Measurements from ENCODE around the gene RAP1GAP2.

- TF ChIP-seq CSDC2 (CRISPR knock-in tag; IDR thresholded peaks at IDR 0.05) (no peak), ZFP3 (CRISPR knock-in tag; IDR thresholded peaks at IDR 0.05) (no peak), BACH2 (CRISPR knock-in tag; IDR thresholded peaks at IDR 0.05; ENCODE audit: borderline replicate concordance) (no peak), ESRRG (CRISPR knock-in tag; IDR thresholded peaks at IDR 0.05) (no peak), SNAI2 (CRISPR knock-in tag; IDR thresholded peaks at IDR 0.05) (no peak), TOX (CRISPR knock-in tag; IDR thresholded peaks at IDR 0.05; ENCODE audit: borderline replicate concordance) (no peak), CSRNP3 (CRISPR knock-in tag; IDR thresholded peaks at IDR 0.05) (no peak)
Observed at GRCh38 chr17:2783310-2784030, 12.8 kb upstream of the RAP1GAP2 start.
